Fibroblast of villous mesenchyme (primary cell): Measurements from ENCODE around the gene RAB5IF. TPM values are rescaled to one million over a fixed set of nuclear protein-coding genes. Genes with fewer than 3 reads are reported as not detected.

Experiments
- DNase-seq: peaks from one replicate; pipeline ENCODE4 v3.0.0-alpha.2; 2010; ENCODE audit warnings: low read depth
- H3K4me3 ChIP-seq: 2 replicates; pipeline ENCODE4 v1.5.1; 2011; ENCODE audit warnings: low read depth, mild to moderate bottlenecking, low read length
- small RNA-seq: library from RNA; depleted of rRNA; stranded (forward); fragments of <200 nt; gene quantifications from one replicate; pipeline ENCODE3, GENCODE V24; 2012
- total RNA-seq: library from RNA; depleted of rRNA; stranded (reverse); fragments of >200 nt; gene quantifications from 2 replicates; pipeline ENCODE4 v1.2.3, GENCODE V29; 2012
- TF ChIP-seq, protein P1 (sequence below): IDR thresholded peaks from 2 replicates; pipeline ENCODE4 v1.5.1; 2012; ENCODE audit warnings: low read depth, mild to moderate bottlenecking, low read length; ENCODE audit not compliant: insufficient read depth

The RAB5IF gene
- total RNA-seq, 1 donor = 103 TPM

DNA sequence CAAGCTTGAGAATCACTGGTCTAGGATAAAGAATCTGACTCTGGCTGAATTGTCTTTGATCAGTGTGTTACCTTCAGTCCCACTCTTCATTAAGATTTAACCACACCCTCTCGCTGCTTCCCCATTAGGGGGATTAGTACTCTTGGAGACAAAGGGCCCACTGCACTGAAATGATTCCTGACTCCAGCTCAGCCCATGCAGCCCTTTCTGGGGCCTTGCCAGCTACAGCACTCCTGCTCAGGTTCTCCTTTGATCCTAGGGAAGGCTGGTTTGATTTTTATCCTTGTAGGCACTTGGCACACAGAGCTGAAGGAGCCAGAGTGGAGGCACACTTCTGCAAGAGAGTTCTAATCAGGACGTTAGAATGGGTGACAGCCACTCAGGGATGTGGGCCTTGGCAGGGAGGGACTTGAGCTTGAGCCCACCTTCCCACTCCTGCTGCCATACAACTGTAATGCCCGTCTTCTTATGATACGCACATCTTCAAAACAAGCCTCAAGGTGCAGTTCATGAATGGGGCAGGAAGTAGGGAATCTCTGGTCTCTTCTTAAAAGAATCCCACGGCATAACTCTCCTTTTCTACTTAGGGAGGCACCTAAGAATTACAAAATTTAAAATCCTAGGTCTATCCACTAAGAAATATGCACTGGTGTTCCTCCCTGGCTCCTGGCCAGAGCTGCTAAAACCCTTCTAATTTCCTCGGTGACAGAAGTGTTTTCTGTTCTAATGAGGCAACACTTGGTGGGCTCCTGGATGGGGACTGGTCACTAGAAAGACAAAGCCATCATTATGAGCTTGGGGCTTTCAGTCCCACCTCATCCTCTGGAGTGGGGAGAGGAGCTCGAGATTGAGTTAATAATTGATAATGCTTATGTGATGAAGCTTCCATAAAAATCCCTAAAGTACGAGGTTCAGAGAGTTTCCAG, 41.9 kb downstream of the RAB5IF start:
- no peak overlapping the region for H3K4me3 ChIP-seq
- TF ChIP-seq, protein P1, sequence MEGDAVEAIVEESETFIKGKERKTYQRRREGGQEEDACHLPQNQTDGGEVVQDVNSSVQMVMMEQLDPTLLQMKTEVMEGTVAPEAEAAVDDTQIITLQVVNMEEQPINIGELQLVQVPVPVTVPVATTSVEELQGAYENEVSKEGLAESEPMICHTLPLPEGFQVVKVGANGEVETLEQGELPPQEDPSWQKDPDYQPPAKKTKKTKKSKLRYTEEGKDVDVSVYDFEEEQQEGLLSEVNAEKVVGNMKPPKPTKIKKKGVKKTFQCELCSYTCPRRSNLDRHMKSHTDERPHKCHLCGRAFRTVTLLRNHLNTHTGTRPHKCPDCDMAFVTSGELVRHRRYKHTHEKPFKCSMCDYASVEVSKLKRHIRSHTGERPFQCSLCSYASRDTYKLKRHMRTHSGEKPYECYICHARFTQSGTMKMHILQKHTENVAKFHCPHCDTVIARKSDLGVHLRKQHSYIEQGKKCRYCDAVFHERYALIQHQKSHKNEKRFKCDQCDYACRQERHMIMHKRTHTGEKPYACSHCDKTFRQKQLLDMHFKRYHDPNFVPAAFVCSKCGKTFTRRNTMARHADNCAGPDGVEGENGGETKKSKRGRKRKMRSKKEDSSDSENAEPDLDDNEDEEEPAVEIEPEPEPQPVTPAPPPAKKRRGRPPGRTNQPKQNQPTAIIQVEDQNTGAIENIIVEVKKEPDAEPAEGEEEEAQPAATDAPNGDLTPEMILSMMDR = no peak
- DNase-seq = no peak

DNA sequence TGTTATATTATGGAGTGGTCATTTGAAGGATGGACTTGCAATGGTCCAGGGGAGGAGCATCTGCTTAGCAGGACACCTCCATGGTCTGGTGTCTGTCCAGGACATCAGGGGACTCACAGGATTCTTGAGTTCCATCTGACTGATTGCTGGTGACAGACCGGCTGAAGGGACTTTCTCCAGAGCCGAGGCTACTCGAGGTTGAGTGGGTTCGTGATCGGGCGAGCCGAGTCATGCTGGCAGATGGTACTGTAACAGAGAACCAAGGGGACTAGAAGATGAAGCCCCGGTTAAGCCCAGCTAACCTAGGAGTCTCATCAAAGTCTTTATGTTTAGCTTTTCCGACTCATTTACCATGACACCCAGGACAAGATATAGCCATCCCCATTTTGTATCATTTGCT, 47.9 kb downstream of the RAB5IF start:
- no peak for DNase-seq
- TF ChIP-seq, protein P1 = no peak
- H3K4me3 ChIP-seq = no peak overlapping the region

DNA sequence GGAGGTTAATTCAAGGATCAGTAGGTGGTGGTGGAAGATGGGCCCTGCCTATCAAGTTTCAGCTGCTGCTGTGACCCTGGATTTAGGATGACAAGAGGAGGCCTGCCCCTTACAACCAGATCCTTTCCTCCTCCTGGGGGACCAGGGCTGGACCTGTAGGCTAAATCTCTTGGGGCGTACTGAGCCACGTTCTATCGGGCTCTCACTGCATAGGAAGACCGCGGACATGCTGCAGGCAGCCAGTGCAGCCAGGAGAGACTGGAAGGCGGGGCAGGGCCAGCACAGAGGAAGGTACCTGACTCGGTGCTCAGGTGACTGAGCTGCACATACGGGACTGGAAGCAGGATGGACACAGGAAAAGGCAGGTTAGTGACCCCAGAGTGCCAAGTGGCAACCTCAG, 48.9 kb downstream of the RAB5IF start:
- TF ChIP-seq, protein P1 = no peak

DNA sequence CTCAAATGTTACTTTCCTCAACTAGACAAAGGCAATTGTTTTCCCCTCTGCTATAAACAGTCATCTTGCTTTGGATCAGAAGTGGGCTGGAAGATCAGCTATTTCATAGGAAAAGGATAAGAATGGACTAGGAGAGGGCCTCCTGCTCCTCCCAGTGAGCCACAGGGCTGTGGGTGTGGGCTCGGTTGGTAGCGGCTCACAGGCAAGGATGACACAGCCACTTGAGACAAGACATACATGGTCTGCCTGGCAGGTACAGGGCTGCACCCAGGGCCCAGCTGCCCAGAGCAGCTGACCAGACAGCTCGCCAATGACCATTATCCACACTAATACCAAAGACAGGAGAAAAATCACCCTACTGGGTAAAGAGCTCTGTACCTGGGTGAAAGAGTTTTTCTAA, 49.4 kb downstream of the RAB5IF start:
- TF ChIP-seq, protein P1 = no peak
- no peak for DNase-seq
- H3K4me3 ChIP-seq = no peak overlapping the region

More for the DNA sequence above, 48.9 kb downstream of the RAB5IF start:
- no peak overlapping the region for H3K4me3 ChIP-seq
- no peak for DNase-seq

DNA sequence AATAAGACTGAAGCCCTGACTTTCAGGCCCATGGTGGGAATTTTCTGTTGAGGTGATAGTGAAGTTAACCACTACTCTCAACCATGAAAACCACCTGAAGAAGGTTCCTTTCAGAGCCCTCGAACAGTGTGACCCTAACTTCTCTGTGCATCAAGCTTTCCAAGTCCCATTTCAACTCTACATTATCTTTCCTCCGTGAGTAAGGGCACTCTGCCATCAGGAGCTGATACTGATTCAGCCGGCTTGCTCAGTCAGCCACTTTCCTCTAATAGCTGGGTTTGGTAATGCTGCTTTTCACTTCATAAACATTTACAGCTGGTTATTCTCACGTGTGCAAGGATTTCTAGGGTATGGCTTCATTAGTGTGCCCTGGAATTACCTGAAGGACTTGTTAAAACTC, 51.2 kb downstream of the RAB5IF start:
- TF ChIP-seq, protein P1 = no peak
- no peak for DNase-seq
- no peak overlapping the region for H3K4me3 ChIP-seq

DNA sequence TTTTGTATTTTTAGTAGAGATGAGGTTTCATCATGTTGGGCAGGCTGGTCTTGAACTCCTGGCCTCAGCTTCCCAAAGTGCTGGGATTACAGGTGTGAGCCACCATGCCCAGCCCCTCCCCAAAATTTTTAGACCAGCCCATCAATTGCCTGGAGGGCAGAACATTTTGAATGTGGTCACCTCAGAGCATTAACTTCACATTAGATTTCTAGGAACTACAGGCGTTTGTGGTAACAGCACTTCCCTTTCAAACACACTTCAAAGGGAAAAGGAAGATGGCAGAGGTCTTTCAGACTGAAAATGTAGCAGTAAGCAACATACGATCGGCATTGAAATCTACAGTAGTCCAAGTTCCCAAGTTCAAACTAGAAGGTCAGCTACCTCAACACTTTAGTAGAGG, 52.7 kb downstream of the RAB5IF start:
- DNase-seq = no peak
- TF ChIP-seq, protein P1 = no peak
- H3K4me3 ChIP-seq = no peak overlapping the region

Small RNAs within 50 kb of the gene (small RNA-seq; reads per million reads assigned to genes)
- gene RF00017 = not detected

Other genes starting within 250 kb of the RAB5IF start
- 184 and 195 TPM in 2 replicates for gene MYL9, start 64.3 kb upstream of the RAB5IF start, total RNA-seq
- 10.3 and 10.4 TPM in 2 replicates for gene TGIF2, start 32.2 kb upstream of the RAB5IF start, total RNA-seq
- gene SLA2, start 40.4 kb downstream of the RAB5IF start, total RNA-seq = not detected in 2 replicates
- gene NDRG3, start 140.3 kb downstream of the RAB5IF start, total RNA-seq = 18.0 and 30.7 TPM in 2 replicates
- 13.9 and 16.8 TPM in 2 replicates for gene DSN1, start 168.0 kb downstream of the RAB5IF start, total RNA-seq